Hematopoietic multipotent progenitor cell (in vitro differentiated cells): ENCODE results near the gene DDX53. TPM values are rescaled to one million over a fixed set of nuclear protein-coding genes. Genes with fewer than 3 reads are reported as not detected.

Experiments
- DNase-seq, 3 donors: peaks; one replicate each; pipeline ENCODE4 v3.0.0-alpha.2; 2011 to 2015; ENCODE audit warnings: low read depth in 2 of 3, low spot score in 2 of 3
- total RNA-seq: library from RNA; depleted of rRNA; stranded (reverse); fragments of >200 nt; gene quantifications from one replicate; pipeline ENCODE4 v1.2.3, GENCODE V29; 2012

The DDX53 gene
- total RNA-seq, 1 donor = not detected

DNA sequence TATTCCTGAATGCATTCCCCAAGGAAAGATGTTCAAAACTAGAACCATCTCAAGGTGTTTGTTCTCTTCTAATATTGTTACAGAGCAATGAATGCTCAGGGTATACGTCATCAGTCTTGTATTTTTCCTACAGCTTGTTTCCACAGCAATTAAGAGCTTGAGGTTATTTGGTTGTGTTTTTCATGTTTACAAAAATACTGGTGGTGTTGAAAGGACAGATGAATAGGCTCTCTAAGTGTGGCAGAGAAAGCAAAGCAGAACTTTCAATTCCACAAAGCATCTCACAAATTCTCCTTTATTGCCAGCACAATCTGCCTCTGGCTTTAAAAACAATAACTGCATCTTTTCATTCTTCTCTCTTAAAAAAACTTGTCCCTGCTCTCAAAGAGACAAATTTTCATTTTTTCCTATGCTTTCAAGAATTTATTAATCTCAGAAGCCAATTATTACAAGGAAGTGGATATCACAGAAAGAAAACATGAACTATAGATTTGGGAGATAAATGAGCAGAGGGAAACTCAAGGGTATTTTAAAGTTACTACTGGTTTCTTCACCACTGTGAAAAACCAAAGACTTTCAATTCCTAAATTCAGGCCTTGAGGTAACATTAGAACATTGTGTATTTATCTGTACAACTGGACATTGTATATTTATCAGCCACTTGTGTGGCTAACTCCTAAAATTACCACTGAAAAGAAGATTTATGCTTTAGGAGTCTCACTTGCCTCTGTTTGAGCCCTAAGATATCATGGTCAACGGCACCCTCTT lies 49.2 kb downstream of the DDX53 start:
- no peak for DNase-seq

DNA sequence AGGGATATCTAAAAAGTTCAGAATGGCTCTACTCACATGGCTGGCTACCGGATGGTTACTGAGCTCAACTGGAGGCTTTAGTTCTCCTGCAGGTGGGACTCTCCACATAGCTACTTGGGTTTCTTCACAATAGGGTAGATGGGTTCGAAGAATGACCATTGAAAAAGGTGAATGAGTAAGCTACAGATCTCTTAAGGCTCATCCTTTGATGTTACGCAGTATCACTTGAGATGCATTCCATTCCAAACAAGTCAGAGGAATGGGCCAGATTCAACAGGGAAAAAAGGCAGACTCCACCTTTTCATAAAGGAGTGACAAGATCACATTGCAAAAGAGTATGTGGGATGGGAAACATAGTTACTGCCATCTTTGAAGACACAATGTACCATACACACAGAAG lies 52.6 kb downstream of the DDX53 start:
- no peak for DNase-seq
